Measurements from ENCODE around the gene KCNK16.

The KCNK16 gene

GRCh38 chr6:39322306-39322850 is at the start of gene KCNK16:
TSS of gene KCNK16 (minus strand) at chr6:39322702. CDS start at chr6:39322540, 162 bp downstream.
- no peak within 1 kb of the TSS for H3K4me3 ChIP-seq (ENCODE audit: low read depth, low read length)
- H3K27ac ChIP-seq = no peak within 1 kb of the TSS
- no peaks in the 10 kb centered on the region for H3K27me3 ChIP-seq (ENCODE audit: insufficient read depth, low read depth, severe bottlenecking)
- H3K36me3 ChIP-seq = no peaks in the 10 kb centered on the region
- DNase-seq = no peak
- TF ChIP-seq, protein P1, sequence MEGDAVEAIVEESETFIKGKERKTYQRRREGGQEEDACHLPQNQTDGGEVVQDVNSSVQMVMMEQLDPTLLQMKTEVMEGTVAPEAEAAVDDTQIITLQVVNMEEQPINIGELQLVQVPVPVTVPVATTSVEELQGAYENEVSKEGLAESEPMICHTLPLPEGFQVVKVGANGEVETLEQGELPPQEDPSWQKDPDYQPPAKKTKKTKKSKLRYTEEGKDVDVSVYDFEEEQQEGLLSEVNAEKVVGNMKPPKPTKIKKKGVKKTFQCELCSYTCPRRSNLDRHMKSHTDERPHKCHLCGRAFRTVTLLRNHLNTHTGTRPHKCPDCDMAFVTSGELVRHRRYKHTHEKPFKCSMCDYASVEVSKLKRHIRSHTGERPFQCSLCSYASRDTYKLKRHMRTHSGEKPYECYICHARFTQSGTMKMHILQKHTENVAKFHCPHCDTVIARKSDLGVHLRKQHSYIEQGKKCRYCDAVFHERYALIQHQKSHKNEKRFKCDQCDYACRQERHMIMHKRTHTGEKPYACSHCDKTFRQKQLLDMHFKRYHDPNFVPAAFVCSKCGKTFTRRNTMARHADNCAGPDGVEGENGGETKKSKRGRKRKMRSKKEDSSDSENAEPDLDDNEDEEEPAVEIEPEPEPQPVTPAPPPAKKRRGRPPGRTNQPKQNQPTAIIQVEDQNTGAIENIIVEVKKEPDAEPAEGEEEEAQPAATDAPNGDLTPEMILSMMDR (IDR thresholded peaks at IDR 0.05; ENCODE audit: low read depth, low read length) = no peak
- peaks cover 3% of the 10 kb centered on the region for H3K9me3 ChIP-seq (ENCODE audit: severe bottlenecking)

DNA sequence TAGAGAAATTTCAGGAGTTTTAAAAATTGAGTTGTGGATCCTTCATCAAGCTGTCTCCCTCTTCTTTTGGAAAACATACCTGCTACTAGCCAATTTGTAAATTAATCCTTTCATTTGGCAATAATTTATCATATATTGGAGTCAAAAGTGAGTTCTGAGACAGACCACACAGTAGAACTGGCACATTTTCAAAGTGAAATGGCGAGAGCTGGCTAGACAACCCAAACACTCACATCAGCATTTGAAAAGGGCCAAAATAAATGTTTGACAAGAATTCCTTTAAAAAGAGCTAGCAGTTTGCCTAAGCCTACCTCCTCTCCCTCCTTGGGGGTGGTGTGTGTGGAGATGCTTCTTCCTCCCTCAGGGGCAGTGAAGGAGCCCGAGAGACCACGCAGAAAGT is 47.9 kb upstream of the KCNK16 start:
- Histone ChIP-seq H3K4me3 (ENCODE audit: low read depth, low read length) (no peak overlapping the region), H3K27me3 (ENCODE audit: insufficient read depth, low read depth, severe bottlenecking) (no peaks in the 10 kb centered on the region), H3K9me3 (ENCODE audit: severe bottlenecking) (no peaks in the 10 kb centered on the region), H3K27ac (no peak overlapping the region), H3K36me3 (no peaks in the 10 kb centered on the region)
- TF ChIP-seq, protein P1 (IDR thresholded peaks at IDR 0.05; ENCODE audit: low read depth, low read length) = no peak
- DNase-seq = no peak

DNA sequence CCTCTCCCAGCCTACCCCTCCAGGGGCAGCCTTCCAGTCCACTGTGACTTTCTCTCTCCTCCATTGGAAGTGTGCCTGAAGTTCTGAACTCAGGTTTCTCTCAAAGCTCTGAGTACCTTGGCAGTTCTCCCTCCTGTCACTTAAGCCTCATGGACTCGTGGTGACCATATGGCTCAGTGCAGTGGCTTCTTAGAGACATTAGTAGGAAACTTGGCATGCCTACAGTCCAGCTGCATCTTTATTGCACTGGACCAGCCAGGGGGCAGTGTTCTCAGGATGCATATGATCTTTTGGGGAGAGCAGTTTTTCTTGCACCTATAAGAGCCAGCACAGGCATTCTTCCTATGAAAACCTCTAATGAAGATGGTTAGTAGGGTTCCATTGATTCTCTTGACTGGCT is 47.5 kb upstream of the KCNK16 start:
- Histone ChIP-seq H3K4me3 (ENCODE audit: low read depth, low read length) (no peak overlapping the region), H3K27ac (no peak overlapping the region), H3K9me3 (ENCODE audit: severe bottlenecking) (no peaks in the 10 kb centered on the region), H3K27me3 (ENCODE audit: insufficient read depth, low read depth, severe bottlenecking) (no peaks in the 10 kb centered on the region), H3K36me3 (no peaks in the 10 kb centered on the region)
- TF ChIP-seq, protein P1 (IDR thresholded peaks at IDR 0.05; ENCODE audit: low read depth, low read length) = peak; percentile 69
- DNase-seq = peak; percentile 68

- no peaks in the 10 kb centered on the region for H3K36me3 ChIP-seq
- no peak for DNase-seq
- no peak overlapping the region for H3K27ac ChIP-seq
- H3K9me3 ChIP-seq (ENCODE audit: severe bottlenecking) = no peaks in the 10 kb centered on the region
- TF ChIP-seq, protein P1 (IDR thresholded peaks at IDR 0.05; ENCODE audit: low read depth, low read length) = no peak
- no peak overlapping the region for H3K4me3 ChIP-seq (ENCODE audit: low read depth, low read length)
- H3K27me3 ChIP-seq (ENCODE audit: insufficient read depth, low read depth, severe bottlenecking) = no peaks in the 10 kb centered on the region
These were observed 45.2 kb upstream of the KCNK16 start for GRCh38 chr6:39367700-39368099.

GRCh38 chr6:39366931-39367618 is 44.6 kb upstream of the KCNK16 start:
- TF ChIP-seq, protein P1 (IDR thresholded peaks at IDR 0.05; ENCODE audit: low read depth, low read length) = no peak
- Histone ChIP-seq H3K36me3 (no peaks in the 10 kb centered on the region), H3K27ac (no peak overlapping the region), H3K27me3 (ENCODE audit: insufficient read depth, low read depth, severe bottlenecking) (no peaks in the 10 kb centered on the region), H3K9me3 (ENCODE audit: severe bottlenecking) (no peaks in the 10 kb centered on the region), H3K4me3 (ENCODE audit: low read depth, low read length) (no peak overlapping the region)
- DNase-seq = no peak

Measured in WERI-Rb-1 (cell line).